Measurements from ENCODE around the gene YPEL5.

DNA sequence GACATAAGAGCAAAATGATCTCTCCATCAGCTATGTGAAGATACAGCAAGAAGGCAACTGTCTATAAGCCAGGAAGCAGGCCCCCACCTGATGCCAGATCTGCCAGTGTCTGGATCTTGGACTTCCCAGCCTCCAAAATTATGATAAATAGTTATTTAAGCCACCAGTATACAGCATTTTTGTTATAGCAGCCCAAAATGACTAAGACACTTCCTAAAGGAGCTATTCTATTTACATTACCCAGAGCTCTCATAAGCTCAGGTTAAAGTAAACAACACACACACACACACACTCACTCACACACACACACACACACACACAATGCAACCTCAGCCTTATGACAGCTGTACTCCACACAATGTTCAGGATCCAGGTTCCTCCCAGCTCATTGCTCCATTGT is 5.7 kb upstream of the YPEL5 start:
- TF ChIP-seq EZH2phosphoT487 (IDR thresholded peaks at IDR 0.05; ENCODE audit: borderline replicate concordance): no peak
- TF ChIP-seq, protein P1, sequence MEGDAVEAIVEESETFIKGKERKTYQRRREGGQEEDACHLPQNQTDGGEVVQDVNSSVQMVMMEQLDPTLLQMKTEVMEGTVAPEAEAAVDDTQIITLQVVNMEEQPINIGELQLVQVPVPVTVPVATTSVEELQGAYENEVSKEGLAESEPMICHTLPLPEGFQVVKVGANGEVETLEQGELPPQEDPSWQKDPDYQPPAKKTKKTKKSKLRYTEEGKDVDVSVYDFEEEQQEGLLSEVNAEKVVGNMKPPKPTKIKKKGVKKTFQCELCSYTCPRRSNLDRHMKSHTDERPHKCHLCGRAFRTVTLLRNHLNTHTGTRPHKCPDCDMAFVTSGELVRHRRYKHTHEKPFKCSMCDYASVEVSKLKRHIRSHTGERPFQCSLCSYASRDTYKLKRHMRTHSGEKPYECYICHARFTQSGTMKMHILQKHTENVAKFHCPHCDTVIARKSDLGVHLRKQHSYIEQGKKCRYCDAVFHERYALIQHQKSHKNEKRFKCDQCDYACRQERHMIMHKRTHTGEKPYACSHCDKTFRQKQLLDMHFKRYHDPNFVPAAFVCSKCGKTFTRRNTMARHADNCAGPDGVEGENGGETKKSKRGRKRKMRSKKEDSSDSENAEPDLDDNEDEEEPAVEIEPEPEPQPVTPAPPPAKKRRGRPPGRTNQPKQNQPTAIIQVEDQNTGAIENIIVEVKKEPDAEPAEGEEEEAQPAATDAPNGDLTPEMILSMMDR (conservative IDR thresholded peaks at IDR 0.05; ENCODE audit: low read length): no peak

All from Loucy (cell line).